Tongue (tissue), 2 donors: ENCODE data around the gene CDK5. TPM values are rescaled to one million over a fixed set of nuclear protein-coding genes. Genes with fewer than 3 reads are reported as not detected.
A peak's percentile ranks its signal among the peaks of the same experiment; 100 is the strongest.

Experiments
- DNase-seq: peaks from one replicate; pipeline ENCODE4 v3.0.0-alpha.2; 2015
- total RNA-seq: library from RNA; depleted of rRNA; stranded (reverse); fragments of >200 nt; gene quantifications from one replicate; pipeline ENCODE4 v1.2.3, GENCODE V29; 2014

The CDK5 gene
- 6.8 TPM for total RNA-seq

- DNase-seq = no peak
These were observed at the start of gene CDK5 for GRCh38 chr7:151057506-151057988. Gene CDK5, minus strand, starts transcription at chr7:151057897. Its CDS starts 49 bp downstream, at chr7:151057848.

DNA sequence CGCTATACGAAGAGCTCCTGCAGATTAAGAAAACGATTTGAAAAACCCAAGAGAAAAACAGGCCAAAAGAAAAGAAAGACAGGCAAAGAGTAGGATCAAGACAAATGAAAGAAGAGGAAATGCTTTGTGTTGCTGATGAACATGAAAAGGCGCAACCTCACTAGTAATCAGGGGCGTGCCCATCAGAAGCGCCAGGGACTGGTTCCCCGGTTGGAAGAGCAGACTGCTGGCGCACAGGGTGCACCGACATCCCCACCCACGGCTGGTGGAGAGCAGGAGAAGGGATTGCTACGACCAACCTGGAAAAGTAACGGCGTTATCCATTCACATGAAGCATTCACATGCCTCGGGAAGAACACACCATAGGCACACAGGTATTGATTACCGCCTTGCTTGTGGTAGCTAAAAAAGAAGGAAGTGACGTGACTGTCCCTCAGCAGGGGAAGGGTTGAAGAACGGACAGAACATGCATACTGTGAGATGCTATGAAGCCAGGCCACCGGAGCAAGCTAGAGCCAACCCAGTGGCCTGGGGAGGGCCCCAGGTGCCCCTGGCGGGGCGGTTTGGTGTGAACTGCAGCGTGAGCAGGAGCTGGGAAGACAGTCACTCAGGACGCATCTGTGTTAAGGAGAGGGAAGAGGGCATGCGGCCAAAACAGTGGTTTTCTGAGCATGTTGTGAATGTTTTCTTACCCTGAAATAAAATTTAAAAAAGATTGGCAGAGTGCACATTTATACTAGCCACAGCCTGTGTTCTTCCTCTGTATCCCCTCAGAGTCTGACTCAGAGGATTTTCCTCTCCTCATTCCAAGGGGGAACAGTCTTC, 46.9 kb upstream of the CDK5 start:
- DNase-seq = no peak

DNA sequence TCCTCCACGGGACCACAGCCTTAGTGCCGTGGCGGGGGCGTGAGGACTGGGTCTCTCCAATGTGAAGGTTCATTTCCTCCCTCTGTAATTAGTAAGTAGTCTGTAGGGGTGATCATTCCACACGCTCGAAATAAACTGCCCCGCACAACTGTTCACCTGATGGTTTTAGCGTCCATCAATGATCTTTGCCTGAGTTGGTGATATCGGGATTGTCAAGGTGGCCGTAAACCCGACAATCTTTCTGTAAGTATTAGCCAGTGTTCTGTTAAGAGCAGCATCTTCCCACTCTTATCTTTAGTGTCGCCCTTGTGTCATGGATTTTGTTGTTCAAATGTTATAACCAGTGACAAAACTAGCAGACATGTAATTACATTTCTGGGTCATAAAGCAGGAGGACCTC, 46.3 kb upstream of the CDK5 start:
- DNase-seq = no peak

DNA sequence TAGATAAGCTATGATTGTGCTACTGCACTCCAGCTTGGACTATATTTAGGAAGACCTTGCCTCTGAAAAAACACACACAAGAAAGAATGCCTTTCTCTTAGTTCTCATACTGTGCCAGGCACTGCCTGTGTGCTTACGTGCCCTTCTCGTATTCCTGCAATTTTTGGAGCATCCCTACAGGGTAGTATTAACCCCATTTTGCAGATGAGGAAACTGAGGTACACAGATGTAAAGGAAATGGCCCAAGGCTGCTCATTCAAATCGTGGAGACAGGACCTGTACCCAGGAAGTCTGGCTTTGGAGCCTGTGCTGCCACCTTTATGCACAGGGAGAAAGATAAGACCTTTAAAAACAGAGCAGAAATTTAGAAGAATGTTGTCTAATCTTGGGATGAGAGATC, 45.3 kb upstream of the CDK5 start:
- no peak for DNase-seq

- no peak for DNase-seq
These were observed 44.1 kb upstream of the CDK5 start for GRCh38 chr7:151101621-151102396.

GRCh38 chr7:151100921-151101320, 43.2 kb upstream of the CDK5 start:
- no peak for DNase-seq

DNA sequence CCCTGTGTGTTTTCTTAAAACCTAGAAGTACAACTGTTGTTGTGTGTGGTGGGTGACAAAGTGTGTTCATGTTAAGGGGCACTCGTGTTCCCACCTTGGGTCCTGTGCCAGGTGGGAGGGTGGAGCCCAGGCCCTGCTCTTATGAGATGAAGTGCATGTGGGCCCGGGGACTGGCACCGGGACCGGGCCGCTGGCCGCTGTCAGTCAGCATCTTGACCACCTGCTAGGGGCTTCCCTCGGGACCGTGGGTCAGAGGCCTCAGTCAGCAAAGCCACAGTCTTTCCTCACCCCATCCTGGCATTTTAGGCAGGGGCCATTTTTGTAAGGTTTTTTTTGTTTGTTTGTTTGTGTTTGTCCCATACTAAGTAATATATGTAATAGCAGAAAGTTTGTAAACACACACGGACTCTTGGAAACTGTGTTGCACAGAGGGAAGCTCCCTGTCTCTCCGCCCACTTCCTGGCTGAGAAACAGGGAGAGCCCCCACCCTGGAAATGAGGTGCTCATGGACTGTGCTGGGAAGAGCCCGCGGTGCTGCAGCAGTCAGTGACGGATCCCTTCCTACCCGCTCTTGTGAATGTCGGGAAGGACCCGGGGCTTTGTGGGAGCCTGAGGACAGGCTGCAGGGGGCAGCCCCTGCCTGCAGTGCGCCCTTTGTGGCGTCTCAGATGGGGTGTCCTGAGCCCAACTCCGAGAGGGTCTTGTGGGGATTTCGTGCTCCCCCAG, 42.0 kb upstream of the CDK5 start:
- no peak for DNase-seq

- DNase-seq = peak; percentile 37
These were observed 38.3 kb upstream of the CDK5 start for GRCh38 chr7:151095828-151096475.

- DNase-seq = no peak
These were observed 37.6 kb upstream of the CDK5 start for GRCh38 chr7:151095123-151095797.

- no peak for DNase-seq
These were observed 37.0 kb upstream of the CDK5 start for GRCh38 chr7:151094675-151095074.

GRCh38 chr7:151093748-151094147, 36.1 kb upstream of the CDK5 start:
- no peak for DNase-seq

DNA sequence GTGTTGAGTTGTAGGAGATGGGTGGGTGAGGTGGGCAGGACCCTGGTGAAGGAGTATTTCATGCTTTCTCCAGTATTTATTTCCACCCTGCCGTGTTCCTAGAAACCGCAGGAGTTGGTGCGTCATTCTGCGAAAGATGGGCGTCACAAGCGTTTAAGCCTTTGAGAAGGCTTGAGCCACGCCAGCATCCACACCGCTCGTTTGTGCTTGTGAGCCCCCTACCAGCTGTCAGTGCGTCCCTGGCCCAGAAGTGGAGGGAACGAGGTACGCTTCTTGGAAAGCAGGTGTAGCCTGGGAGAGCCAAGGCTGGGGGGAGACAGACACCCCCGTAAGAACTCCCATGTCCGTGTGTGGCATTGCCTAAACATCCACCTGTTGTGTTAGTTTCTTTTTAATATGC, 34.3 kb upstream of the CDK5 start:
- no peak for DNase-seq

DNA sequence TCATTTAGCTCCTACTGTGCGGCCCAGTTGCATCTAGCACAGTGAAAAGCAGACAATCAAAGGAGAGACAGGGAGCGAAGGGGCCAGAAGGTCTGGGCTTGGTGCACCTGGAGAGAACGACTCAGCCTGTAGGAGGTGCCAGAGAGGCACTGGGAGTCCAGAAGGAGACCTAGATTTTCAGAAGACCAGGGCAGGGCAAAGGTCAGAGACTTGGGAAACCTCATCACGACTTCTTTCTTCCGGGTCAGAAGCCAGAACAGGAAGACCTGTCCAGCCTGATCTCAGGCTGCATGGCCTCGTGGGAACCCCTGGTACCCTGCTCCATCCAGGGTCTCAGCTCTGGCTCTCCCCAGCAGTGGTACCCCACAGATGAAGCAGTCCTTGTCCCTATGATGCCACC, 33.7 kb upstream of the CDK5 start:
- no peak for DNase-seq

GRCh38 chr7:151091003-151091402, 33.3 kb upstream of the CDK5 start:
- DNase-seq = no peak

DNA sequence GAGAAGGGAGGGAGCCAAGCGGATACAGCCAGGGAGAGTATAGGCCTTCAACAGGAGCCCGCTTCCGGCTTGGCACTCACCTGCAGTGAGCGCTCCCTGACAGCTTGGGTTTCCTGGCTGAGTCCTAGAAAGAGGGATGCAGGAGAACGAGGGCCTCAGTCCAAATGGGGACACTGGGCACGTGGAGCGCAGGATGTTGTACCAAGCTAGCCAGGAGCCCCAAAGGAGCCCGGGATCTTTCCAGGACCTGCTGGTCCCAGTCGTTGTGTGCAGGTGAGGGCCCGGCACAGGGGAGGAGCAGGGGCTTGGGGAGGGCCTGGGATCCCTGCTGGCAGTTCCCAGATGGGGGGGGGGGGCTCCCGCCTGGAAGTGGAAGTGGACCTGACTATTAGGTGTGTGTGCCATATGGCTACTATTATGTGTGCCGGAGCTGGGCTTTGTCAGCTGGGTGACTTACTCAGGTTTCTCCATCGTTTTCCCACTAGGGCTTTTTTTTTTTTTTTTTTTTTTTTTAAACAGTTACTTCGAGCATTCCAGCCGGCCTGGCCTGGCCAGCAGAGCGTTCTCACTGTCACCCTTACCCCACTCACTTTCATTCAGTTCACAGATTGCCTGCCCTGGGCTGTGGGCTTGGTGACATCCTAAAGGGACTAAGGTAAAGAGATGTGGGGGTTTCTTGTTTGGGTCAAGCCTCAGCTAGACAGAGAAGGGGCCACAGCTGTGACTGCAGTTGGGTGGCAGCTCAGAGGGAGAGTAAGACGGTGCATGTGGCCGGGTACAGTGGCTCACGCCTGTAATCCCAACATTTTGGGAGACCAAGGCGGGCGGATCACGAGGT, 32.4 kb upstream of the CDK5 start:
- no peak for DNase-seq

DNA sequence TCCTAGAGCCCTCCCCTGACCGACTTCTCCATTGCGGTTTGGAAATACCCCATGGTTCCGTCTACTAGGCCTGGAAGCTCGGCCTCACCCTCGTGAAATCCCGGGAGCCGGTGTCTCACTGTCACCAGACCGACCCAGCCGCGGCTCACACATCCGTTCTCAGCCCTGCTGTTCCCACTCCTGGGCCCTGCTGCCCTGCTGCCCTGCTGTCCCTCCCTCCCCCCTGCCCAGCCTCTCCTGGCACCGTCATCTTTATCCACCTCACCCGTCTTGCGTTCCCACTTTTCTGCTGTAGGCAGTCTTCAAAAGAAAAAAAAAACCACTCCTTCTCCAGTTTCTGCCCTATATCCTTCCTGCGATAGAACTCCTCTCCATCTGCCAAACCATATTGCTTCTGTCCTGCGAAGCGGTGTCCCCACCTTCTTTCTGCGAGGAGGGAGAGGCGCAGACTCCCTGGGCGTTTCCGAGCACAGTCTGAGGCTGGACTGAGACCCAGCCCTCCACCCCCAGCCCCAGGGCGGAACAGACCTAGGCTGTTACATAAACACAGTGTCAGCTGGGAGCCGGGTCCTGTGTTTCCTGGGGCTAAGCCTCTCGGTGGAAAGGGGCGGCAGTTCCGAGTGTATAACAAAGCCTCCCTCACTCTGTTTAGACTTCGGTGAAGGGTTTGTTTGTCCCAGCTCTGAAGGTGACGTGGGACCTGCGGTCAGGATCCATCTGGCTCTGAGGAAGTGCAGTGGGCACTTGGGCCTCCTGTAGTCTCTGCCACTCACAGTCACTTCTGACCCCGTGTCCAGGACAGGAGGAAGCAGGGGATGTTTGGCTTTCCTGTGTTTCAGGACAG, 31.4 kb upstream of the CDK5 start:
- peak; percentile 80 for DNase-seq

- DNase-seq = peak; percentile 54
These were observed 30.5 kb upstream of the CDK5 start for GRCh38 chr7:151088019-151088855.

- DNase-seq = peak; percentile 73
These were observed 29.7 kb upstream of the CDK5 start for GRCh38 chr7:151087245-151088018.
